B cell (primary cell): Measurements from ENCODE around the gene ATP2A1. TPM values are rescaled to one million over a fixed set of nuclear protein-coding genes. Genes with fewer than 3 reads are reported as not detected.
"Not testable (repeated sequence)": the region's sequence is repeated elsewhere in the genome, so short reads cannot be mapped to it uniquely, and the experiment has no call there.

Source experiments
- ATAC-seq: fragments of 200-7000 bp; cut with Tn5 transposase; one replicate; pipeline ENCODE4 v1.10.0; 2021; ENCODE audit warnings: low read depth, mild to moderate bottlenecking, moderate number of reproducible peaks, moderate library complexity
- CTCF ChIA-PET: fragments of 350-600 bp; sonication (Branson Sonifier 250); formaldehyde crosslinking; loops from one replicate; lab custom pipeline; 2021; ENCODE audit warnings: antibody characterized with exemption, inconsistent platforms; lab: Charles Lee
- POLR2A ChIA-PET: fragments of 350-600 bp; sonication (Branson Sonifier 250); formaldehyde crosslinking; loops from one replicate; lab custom pipeline; 2021; ENCODE audit warnings: antibody characterized with exemption; lab: Charles Lee
- DNase-seq: peaks from one replicate; pipeline ENCODE4 v3.0.0; 2013
- H2AFZ ChIP-seq: 2 replicates; pipeline ENCODE4 v1.6.1; 2012; ENCODE audit warnings: mild to moderate bottlenecking, low read depth, low read length; ENCODE audit not compliant: insufficient read depth, poor library complexity, severe bottlenecking
- H3K27ac ChIP-seq, 2 donors: 1 replicate in 1 of 2; 2 replicates in 1 of 2; pipeline ENCODE4 v1.5.1; 2012 to 2013; ENCODE audit warnings: low read length in 2 of 2, mild to moderate bottlenecking in 2 of 2, moderate library complexity in 1 of 2
- H3K27me3 ChIP-seq, 4 experiments: fragments of 200-600 bp in 1 of 4; sonication (generic) in 1 of 4; replicated peaks in 1 of 4; 1 replicate in 2 of 4; 2 replicates in 2 of 4; pipeline versions ENCODE4 v1.6.1 to v1.7.0; 2013 to 2016; ENCODE audit warnings: low read length in 3 of 4, mild to moderate bottlenecking in 2 of 4, mixed read lengths in 1 of 4, moderate library complexity in 1 of 4; ENCODE audit not compliant: insufficient read depth in 4 of 4, control insufficient read depth in 3 of 4; ENCODE audit errors: control extremely low read depth in 1 of 4
- H3K36me3 ChIP-seq, 2 experiments: replicated peaks in 1 of 2; 1 replicate in 1 of 2; 2 replicates in 1 of 2; pipeline versions ENCODE4 v1.6.1 to v1.7.1; 2013; ENCODE audit warnings: low read length in 1 of 2; ENCODE audit not compliant: insufficient read depth in 2 of 2, control insufficient read depth in 1 of 2; ENCODE audit errors: control extremely low read depth in 1 of 2, extremely low read depth in 1 of 2
- H3K4me1 ChIP-seq, 2 donors: fragments of 200-600 bp in 1 of 2; sonication (generic) in 1 of 2; 1 replicate in 1 of 2; 2 replicates in 1 of 2; pipeline versions ENCODE4 v1.5.1 to v1.6.1; 2013 to 2017; ENCODE audit warnings: low read length in 2 of 2; ENCODE audit not compliant: control insufficient read depth in 2 of 2, insufficient read depth in 2 of 2
- H3K4me2 ChIP-seq: replicated peaks from 2 replicates; pipeline ENCODE3; 2012; ENCODE audit warnings: mild to moderate bottlenecking, low read depth, low read length; ENCODE audit not compliant: poor library complexity, severe bottlenecking
- H3K4me3 ChIP-seq, 5 experiments: fragments of 200-600 bp in 1 of 5; sonication (generic) in 1 of 5; 1 replicate in 3 of 5; 2 replicates in 2 of 5; pipeline versions ENCODE4 v1.5.1 to v1.7.0; 2011 to 2016; ENCODE audit warnings: low read length in 4 of 5, mild to moderate bottlenecking in 4 of 5, low read depth in 2 of 5, control low read depth in 1 of 5, moderate library complexity in 1 of 5; ENCODE audit not compliant: insufficient read depth in 1 of 5; ENCODE audit errors: control extremely low read depth in 1 of 5, extremely low read depth in 1 of 5
- H3K79me2 ChIP-seq: fragments of 200-600 bp; sonication (generic); one replicate; pipeline ENCODE4 v1.6.0; 2016; ENCODE audit warnings: low read length; ENCODE audit not compliant: control insufficient read depth, insufficient read depth
- H3K9ac ChIP-seq: fragments of 200-600 bp; sonication (generic); 2 replicates; pipeline ENCODE4 v1.6.1; 2017; ENCODE audit warnings: mild to moderate bottlenecking, low read length, moderate library complexity
- H3K9me3 ChIP-seq, 3 donors: one replicate each; pipeline versions ENCODE4 v1.6.1 to v1.7.1; 2013; ENCODE audit warnings: low read length in 2 of 3; ENCODE audit not compliant: control insufficient read depth in 2 of 3, insufficient read depth in 1 of 3; ENCODE audit errors: control extremely low read depth in 1 of 3
- H4K20me1 ChIP-seq: 2 replicates; pipeline ENCODE4 v1.6.0; 2012; ENCODE audit warnings: mild to moderate bottlenecking, low read length; ENCODE audit not compliant: insufficient read depth, control insufficient read depth, poor library complexity, severe bottlenecking
- H3K27ac Mint-ChIP-seq: one replicate; pipeline ENCODE4 v1.8.0; 2021; ENCODE audit warnings: mixed read lengths
- H3K27me3 Mint-ChIP-seq: one replicate; pipeline ENCODE4 v1.8.0; 2021; ENCODE audit warnings: mixed read lengths
- H3K4me1 Mint-ChIP-seq: one replicate; pipeline ENCODE4 v1.8.0; 2021; ENCODE audit warnings: mixed read lengths
- H3K4me3 Mint-ChIP-seq: one replicate; pipeline ENCODE4 v1.8.0; 2021; ENCODE audit warnings: mixed read lengths
- H3K9me3 Mint-ChIP-seq: one replicate; pipeline ENCODE4 v1.8.0; 2022; ENCODE audit warnings: mixed read lengths; ENCODE audit not compliant: insufficient read depth
- EZH2 ChIP-seq: IDR thresholded peaks from 2 replicates; pipeline ENCODE4 v1.6.1; 2012; ENCODE audit warnings: borderline replicate concordance, low read depth, mild to moderate bottlenecking, moderate library complexity, low read length; ENCODE audit not compliant: insufficient read depth, poor library complexity, severe bottlenecking
- WGBS: methylation state at CpG from one replicate; pipeline ENCODE4 v1.1.5; 2013; ENCODE audit warnings: missing lambda C conversion rate; ENCODE audit not compliant: insufficient coverage; 5-methylcytosine and 5-hydroxymethylcytosine counted together
- intact Hi-C: fragments of 100-400 bp; cut with micrococcal nuclease; formaldehyde crosslinking; loops from one replicate; pipeline ENCODE4 v1.10.0; 2022
- polyA plus RNA-seq: library from polyadenylated mRNA; depleted of rRNA; stranded (reverse); fragments of >200 nt; gene quantifications from 2 replicates; pipeline ENCODE4 v1.2.3, GENCODE V29; 2012
- total RNA-seq, 2 donors: library from RNA; stranded (reverse); fragments of 120-200 nt in 1 of 2; gene quantifications; 1 replicate in 1 of 2; 2 replicates in 1 of 2; pipeline versions ENCODE4 v1.2.3 to v1.2.4, GENCODE V29; 2013 to 2022
- TF ChIP-seq, protein P1 (sequence below): fragments of 200-600 bp; IDR thresholded peaks from one replicate; pipeline ENCODE4 v1.8.0; 2022; ENCODE audit warnings: antibody characterized with exemption, mild to moderate bottlenecking

Gene ATP2A1
- total and polyA plus RNA-seq, 2 donors (not counting 1 experiment from before 2014, with no cell fraction given), result 0.31 to 0.84 TPM

DNA sequence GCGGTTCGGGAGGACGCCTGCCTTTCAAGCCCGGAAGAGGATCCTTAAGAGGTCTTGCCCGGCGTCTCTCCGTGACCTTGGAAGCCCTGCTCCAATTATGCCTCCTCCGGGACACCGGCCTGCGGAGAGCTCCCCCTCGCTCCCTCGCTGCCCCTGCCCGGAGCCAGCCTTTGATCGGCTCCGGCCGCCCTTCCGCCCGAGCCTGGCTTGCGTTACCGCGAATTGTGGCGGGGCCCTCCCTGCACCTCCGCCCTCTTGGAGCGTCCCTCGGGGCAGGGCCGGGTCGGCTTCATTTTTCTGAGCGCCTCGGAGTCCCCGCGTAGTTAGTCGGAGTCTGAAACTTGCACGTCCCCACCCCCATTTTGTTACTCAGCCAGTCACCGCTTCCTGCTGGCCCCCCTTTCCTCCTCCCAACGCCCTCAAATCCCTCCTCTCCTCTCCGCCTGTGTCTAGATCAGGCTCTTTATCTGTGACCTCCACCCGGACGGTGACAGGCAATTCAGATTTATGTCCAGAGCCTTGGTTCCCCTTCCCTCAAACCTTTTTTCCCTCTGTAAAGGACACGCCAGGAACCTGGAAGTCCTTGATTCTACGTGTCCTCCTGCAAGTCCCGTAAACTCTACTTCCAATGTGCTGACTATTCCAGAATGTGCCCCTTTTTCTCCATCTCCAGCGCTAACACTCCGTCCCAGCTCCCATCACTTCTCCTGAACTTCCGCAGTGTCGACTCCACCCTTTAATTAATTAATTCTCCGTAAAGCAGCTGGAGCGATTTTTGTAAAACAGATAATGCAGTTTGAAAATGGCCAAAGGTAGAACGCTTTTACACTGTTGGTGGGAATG is 47.3 kb downstream of the ATP2A1 start:
- H3K9me3 ChIP-seq, result no peaks in the 10 kb centered on the region
- under 1% methylated on average over 41 of the region's 48 CpGs for WGBS
- no peak for TF ChIP-seq EZH2
- TF ChIP-seq, protein P1, sequence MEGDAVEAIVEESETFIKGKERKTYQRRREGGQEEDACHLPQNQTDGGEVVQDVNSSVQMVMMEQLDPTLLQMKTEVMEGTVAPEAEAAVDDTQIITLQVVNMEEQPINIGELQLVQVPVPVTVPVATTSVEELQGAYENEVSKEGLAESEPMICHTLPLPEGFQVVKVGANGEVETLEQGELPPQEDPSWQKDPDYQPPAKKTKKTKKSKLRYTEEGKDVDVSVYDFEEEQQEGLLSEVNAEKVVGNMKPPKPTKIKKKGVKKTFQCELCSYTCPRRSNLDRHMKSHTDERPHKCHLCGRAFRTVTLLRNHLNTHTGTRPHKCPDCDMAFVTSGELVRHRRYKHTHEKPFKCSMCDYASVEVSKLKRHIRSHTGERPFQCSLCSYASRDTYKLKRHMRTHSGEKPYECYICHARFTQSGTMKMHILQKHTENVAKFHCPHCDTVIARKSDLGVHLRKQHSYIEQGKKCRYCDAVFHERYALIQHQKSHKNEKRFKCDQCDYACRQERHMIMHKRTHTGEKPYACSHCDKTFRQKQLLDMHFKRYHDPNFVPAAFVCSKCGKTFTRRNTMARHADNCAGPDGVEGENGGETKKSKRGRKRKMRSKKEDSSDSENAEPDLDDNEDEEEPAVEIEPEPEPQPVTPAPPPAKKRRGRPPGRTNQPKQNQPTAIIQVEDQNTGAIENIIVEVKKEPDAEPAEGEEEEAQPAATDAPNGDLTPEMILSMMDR, result no peak
- ChIA-PET POLR2A (interaction anchor here (0.6 to 5.1 kb wide), 10 partner anchors 11 to 1167 kb away, joined by 3 to 26 read pairs (median 8); partner anchors contain the start of genes APOBR, ATXN2L, NFATC2IP and SH2B1), CTCF (interaction anchor here (1.4 to 7.7 kb wide), 3 partner anchors 11 to 46 kb away, joined by 4 to 114 read pairs (median 14); no protein-coding TSS in a partner anchor)
- H3K4me3 ChIP-seq, result peak overlapping the region; percentile 58 to 97 (median 92)
- H3K4me2 ChIP-seq, result peak overlapping the region; percentile 82
- peak overlapping the region; percentile 95 for H3K4me3 Mint-ChIP-seq
- H3K9me3 Mint-ChIP-seq, result no peaks in the 10 kb centered on the region
- ATAC-seq (peak; percentile 29), DNase-seq (peak; percentile 89)
- peak overlapping the region; percentile 94 for H3K9ac ChIP-seq
- H3K4me1 ChIP-seq, result peaks cover 35 to 69% of the 10 kb centered on the region in 2 donors
- H3K27me3 ChIP-seq, result no peaks in the 10 kb centered on the region
- H2AFZ ChIP-seq, result peak overlapping the region; percentile 89
- H3K79me2 ChIP-seq, result peaks cover 26% of the 10 kb centered on the region
- intact Hi-C loops, result loop anchor here (1.0 to 10.0 kb wide), 4 partner anchors 45 to 1997 kb away; partner anchors contain the start of genes FBXL19, MYL11, SH2B1 and TBC1D10B
- peaks cover 56% of the 10 kb centered on the region for H3K4me1 Mint-ChIP-seq
- peaks cover 13% of the 10 kb centered on the region for H4K20me1 ChIP-seq
- H3K27ac ChIP-seq, result peak overlapping the region; percentile 87 to 91
- peak overlapping the region; percentile 98 for H3K27ac Mint-ChIP-seq
- H3K36me3 ChIP-seq, result peaks cover 2 to 15% of the 10 kb centered on the region in 2 experiments
- H3K27me3 Mint-ChIP-seq, result no peaks in the 10 kb centered on the region

DNA sequence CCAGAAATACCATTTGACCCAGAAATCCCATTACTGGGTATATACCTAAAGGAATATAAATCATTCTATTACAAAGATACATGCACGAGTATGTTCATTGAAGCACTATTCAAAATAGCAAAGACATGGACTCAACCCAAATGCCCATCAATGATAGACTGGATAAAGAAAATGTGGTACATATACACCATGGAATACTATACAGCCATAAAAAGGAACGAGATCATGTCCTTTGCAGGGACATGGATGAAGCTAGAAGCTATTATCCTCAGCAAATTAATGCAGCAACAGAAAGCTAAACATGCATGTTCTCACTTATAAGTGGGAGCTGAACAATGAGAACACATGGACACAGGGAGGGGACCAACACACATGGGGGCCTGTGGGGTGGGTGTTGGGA is 48.0 kb downstream of the ATP2A1 start:
- H4K20me1 ChIP-seq, H3K27me3 Mint-ChIP-seq, DNase-seq, H3K9me3 Mint-ChIP-seq, H3K36me3 ChIP-seq, H2AFZ ChIP-seq, H3K9me3 ChIP-seq, ATAC-seq, H3K27me3 ChIP-seq: not testable (repeated sequence)
- ChIA-PET CTCF (interaction anchor here (1.4 to 7.7 kb wide), 3 partner anchors 10 to 47 kb away, joined by 4 to 114 read pairs (median 6); no protein-coding TSS in a partner anchor), POLR2A (interaction anchor here (0.6 to 5.1 kb wide), 7 partner anchors 10 to 1166 kb away, joined by 3 to 26 read pairs (median 4); partner anchors contain the start of gene TUFM)
- peaks cover 59% of the 10 kb centered on the region for H3K4me1 Mint-ChIP-seq
- no CpG with 5 or more reads among the region's 2 CpGs for WGBS
- intact Hi-C loops, result loop anchor here (10.0 kb wide), 1 partner anchor 1449 kb away; the partner anchor contains the start of genes MYL11 and TBC1D10B
- Histone ChIP-seq H3K9ac (peak overlapping the region; percentile 94), H3K4me2 (peak overlapping the region; percentile 82), H3K27ac (peak overlapping the region; percentile 87 to 91), H3K79me2 (peaks cover 19% of the 10 kb centered on the region), H3K4me3 (peak overlapping the region in 4 of 5 experiments; percentile 58 to 97 (median 80)), H3K4me1 (peaks cover 42 to 71% of the 10 kb centered on the region in 2 donors)
- peak overlapping the region; percentile 98 for H3K27ac Mint-ChIP-seq
- peak overlapping the region; percentile 95 for H3K4me3 Mint-ChIP-seq
